ENCODE data around the gene KHDC4.
A peak's percentile ranks its signal among the peaks of the same experiment; 100 is the strongest.
"Not testable (repeated sequence)": the region's sequence is repeated elsewhere in the genome, so short reads cannot be mapped to it uniquely, and the experiment has no call there.

Gene KHDC4

DNA sequence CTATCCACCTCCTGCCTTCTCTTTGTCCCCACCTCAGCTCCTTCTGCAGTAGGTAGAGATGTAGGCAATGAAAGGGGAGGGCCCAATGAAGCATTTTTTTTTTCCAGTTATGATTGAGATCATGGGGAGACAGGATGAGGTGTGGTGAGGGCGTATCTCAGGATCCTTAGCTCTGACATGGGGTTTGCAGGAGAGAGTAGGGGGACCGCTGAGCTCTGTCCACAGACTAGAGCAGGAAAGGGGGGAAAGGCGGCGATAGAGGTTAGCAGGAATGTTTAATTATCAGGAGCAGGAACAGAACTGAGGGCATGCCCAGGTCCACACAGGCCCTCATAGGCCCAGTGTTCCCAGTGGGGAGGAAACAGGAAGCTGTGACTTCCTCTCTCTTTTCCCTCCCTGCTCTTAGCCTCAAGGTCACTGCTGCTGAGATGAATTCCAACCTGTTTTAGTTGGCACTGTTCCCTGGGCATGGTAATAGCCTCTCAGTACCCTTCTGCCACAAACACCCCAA is 6.3 kb upstream of the KHDC4 start:
- no peak for DNase-seq

DNA sequence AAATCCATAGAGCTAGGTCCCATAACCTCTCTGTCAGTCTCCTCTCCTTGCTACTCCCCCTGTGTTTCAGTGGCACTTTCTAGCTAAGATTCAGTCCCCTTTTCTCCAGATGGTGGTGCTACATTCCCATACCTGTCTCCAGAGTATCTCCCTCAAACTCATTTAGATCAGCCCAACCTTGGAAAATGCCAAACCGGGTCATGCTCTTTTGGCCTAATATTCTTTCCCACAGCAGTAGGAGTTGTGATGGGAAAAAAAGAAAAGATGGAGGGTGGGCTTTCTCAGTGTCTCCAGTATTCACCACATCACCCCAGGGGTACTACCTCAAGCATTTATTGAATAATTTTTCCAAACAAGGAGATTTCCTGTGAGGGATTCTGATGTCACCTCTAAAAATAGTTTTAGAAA is 4.0 kb upstream of the KHDC4 start:
- peak; percentile 58 for DNase-seq

DNA sequence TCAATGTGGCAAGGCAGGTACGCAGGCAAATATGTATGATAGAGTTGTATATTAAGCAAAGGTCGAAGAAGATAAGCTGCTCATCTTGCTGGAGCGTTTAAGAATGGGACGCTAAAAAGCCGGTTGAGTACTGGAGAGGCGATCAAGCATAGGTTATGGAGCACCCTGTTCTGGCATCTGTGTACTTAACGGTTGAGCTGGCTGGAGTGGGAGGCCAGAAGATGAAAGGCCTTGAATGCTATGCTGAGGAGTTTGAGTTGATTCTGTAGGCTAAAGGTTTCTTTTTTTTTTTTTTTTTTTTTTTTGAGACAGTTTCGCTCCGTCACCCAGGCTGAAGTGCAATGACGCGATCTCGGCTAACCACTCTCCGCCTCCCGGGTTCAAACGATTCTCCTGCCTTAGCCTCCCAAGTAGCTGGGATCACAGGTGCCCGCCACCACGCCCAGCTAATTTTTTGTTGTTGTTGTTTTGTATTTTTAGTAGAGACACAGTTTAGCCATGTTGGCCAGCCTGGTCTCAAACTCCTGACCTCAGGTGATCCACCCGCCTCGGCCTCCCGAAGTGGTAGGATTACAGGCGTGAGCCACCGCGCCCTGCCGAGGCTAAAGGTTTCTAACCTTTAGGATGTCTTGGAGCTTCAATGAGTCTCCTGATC is 850 bp upstream of the KHDC4 start:
- peak; percentile 65 for DNase-seq

DNA sequence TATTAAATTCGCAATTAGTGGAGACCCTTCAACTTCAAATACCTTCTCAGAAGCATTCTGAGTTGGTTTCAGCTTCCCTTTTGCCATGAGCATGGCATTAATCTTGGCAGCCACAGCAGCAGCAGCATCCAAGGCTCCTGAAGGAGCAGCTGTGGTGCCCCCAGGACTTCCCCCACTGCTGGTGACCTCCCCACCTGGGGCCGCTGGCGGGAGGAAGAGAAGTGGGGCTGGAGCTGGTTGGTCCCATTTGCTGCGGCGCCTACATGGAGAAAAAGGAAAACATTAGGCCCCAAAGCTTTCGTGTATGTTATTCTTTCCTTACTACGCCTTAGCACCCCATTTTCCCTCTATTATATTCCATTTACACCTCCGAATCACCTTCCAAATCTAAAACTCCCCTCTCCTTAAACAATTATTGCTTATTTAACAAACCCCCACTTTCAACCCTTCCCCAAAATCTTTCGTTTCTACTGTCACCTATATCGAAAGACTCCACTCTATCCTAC is 569 bp downstream of the KHDC4 start:
- DNase-seq = no peak

DNA sequence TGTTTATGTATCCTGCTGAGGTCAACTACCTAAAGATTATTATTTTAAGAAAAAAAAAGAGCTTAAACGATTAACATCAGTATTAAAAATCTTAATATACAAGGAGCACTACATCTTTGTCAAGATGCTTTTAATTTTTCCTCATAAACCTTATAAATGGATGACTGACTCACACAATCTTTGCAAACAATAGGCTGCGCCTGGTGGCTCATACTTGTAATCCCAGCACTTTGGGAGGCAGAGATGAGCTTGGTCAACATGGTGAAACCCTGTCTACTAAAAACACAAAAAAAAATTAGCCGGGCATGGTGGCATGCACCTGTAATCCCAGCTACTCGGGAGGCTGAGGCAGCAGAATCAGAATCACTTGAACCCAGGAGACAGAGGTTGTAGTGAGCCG is 1.7 kb downstream of the KHDC4 start:
- no peak for DNase-seq

DNA sequence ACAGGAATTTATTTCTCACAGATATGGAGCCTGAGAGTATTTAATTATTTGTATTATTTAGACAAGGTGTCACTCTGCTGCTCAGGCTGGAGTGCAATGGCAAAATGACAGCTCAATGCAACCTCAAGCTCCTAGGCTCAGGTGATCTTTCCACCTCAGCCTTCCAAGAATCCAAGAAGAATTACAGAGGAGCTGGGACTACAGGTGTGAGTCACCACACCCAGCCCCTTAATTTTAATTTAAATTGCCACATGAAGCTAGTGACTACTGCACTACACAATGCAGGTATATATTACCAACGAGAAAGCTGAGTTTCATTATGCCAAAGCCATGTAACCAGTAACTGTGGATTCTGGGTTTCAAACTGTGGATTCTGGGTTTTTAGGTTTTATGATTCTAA is 2.1 kb downstream of the KHDC4 start:
- DNase-seq = no peak

DNA sequence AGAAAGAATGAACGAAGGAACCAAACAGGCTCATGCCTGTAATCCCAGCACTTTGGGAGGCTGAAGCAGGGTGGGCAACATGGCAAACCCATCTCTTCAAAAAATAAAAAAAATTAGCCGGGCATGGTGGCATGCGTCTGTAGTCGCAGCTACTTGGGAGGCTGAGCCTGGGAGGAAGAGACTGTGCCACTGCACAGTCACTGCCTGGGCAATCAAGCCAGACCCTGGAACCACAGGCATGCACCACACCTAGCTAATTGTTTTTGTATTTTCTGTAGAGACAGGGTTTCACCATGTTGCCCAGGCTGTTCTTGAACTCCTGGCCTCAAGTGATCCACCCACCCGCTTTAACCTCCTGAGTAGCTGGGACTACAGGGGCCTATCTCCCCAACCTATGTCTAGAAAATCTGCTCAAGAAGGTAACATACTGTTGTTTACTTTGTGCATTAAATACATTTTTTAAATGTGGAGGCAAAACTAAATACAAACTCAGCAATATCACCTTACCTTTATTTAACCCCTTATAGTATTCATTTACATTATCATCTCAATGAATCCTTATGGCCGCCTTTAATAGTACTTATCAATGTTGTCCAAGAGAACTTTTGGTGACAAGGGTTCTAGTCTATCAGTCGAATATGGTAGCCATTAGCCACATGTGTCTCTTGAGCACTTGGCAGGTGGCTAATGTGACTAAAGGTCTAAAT is 2.7 kb downstream of the KHDC4 start:
- no peak for DNase-seq

DNA sequence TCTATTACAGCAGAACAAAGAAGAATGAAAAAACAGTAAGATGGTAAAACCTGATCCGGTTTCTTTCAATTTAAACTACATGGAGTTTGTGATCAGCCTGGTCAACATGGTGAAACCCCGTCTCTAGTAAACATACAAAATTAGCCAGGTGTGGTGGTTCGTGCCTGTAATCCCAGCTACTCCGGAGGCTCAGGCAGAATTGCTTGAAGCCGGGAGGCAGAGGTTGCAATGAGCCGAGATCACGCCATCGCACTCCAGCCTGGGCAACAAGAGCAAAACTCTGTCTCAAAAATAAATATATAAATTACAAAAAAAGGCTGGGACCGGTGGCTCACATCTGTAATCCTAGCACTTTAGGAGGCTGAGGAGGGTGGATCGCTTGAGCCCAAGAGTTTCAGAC is 3.5 kb downstream of the KHDC4 start:
- DNase-seq = not testable (repeated sequence)

DNA sequence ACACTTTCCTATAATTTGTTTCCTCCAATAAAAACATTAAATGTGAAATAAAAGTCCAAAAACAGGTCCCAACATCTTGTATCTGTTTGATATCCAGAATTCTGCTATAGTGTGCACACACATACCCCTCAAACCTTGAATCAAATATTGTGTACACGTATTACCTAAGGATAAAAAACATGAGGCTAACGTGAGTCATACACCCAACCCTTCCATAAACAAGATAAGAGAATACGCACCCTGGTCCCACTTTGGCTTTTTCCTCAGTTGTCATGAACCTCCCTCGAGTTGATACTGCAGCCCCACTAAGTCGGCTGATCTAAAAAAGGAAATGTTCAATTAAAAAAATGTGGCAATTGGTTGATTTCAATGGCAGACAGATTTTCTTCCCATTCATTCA is 5.2 kb downstream of the KHDC4 start:
- DNase-seq = no peak

DNA sequence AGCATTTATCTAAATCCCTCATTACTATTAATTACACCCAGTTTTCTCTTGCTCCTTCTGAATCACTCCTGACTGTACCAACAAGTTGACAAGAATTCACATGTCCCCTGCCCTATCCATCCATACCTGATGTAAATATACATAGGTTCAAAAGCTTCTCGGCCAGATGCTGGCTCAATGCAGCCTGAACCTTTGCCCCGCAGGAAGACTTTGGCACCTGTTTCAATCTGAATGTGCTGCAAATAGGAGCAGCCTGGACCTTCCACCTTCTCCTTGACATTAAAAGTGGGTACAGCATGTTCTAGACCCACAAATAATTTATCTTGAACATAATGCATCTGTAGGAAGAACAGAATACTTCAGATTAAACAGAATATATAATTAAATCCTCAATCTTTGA is 8.7 kb downstream of the KHDC4 start:
- DNase-seq = no peak

DNA sequence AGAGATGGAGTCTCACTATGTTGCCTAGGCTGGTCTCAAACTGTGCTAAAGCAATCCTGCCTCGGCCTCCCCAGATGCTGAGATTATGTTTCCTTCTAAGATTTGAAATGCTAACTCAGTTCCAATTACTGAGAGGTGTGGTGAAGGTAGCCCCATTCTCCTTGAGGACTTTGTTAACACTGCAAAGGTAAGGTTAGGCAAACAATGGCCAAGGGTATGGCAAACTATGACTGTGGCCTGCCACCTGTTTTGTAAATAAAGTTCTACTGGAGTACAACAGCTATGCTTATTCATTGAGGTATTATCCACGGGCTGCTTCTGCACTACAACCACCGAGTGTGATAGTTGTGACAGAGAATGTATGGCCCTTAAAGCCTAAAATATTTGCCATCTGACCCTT is 13.5 kb downstream of the KHDC4 start:
- DNase-seq = no peak

DNA sequence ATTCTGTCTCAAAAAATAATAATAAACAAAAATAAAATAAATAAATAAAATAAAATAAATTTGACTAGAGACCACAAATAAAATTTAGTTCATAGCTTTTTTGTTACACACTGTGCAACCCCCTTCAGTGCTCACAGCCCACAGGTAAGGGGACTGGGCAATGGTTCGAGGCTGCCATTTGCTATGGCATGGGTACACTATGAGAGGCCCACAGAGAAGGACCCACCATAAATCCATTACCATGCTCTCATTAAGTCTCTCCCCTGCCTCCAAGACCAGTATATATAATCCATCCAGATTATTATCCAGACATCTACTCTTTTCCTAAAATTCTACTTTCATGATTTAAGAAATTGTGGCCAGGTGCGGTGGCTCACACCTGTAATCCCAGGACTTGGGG is 14.4 kb downstream of the KHDC4 start:
- no peak for DNase-seq

DNA sequence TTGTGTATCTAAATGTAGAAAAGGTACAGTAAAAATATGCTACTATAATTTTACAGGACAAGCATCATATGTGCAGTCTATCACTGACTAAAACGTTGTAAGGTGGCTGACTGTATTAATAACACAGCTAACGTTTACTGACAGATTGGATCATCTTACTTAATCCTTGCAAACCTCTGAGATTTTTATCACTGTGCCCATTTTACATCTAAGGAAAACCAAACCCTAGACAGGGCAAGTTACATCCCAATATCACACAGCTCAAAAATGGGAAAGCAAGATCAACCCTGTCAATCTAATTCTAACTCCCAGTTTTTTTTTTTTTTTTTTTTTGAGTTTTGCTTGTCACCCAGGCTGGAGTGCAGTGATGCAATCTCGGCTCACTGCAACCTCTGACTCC is 15.6 kb downstream of the KHDC4 start:
- no peak for DNase-seq

DNA sequence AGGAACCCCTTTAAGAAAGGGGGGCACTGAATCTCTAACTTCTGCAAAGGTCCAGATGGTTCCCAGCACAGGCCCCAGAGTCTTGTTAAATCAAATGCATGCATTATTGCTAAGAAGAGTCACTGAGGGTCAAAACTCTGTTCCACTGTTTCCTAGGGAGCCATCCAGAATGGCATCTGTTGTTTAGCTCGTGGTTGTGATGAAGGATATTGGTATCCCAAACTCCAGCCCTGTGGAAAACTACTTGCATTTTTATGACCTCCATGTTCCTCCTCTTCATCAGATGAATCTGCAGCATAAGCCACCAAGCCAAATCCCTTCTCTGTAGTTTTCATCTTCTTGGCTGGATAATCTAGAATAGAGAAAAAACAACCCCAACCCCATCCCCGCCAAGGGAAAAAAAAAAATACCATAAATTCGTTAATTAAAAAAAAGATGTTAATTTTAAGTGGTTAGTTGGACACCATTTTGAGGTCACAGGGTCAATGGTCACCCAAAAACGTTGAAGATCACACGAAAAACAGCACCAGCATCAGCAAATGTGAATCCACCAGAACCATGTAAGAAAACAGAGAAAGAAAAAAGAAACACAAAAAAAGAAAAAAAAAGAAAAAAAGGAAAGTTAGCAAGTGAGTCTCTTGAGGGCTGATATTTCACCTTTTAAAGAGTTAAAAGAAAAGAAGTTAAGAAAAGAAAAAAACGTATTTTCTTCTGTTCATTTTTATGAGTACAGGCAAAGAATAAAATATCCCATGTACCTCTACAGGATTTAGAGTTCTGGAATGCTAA is 20.1 kb downstream of the KHDC4 start:
- DNase-seq = no peak

DNA sequence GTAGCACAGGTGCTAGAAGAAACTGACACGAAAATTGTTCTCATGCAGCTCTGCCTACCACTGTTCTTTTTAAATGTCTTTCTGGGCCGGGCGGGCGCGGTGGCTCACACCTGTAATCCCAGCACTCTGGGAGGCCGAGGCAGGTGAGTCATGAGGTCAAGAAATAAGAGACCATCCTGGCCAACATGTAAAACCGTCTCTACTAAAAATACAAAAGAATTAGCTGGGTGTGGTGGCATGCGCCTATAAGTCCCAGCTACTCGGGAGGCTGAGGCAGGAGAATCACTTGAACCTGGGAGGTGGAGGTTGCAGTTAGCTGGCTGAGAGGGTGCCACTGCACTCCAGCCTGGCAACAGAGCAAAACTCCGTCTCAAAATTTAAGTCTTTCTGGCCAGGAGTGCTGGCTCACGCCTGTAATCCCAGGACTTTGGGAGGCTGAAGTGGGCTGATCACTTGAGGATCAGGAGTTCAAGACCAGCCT is 22.1 kb downstream of the KHDC4 start:
- no peak for DNase-seq

DNA sequence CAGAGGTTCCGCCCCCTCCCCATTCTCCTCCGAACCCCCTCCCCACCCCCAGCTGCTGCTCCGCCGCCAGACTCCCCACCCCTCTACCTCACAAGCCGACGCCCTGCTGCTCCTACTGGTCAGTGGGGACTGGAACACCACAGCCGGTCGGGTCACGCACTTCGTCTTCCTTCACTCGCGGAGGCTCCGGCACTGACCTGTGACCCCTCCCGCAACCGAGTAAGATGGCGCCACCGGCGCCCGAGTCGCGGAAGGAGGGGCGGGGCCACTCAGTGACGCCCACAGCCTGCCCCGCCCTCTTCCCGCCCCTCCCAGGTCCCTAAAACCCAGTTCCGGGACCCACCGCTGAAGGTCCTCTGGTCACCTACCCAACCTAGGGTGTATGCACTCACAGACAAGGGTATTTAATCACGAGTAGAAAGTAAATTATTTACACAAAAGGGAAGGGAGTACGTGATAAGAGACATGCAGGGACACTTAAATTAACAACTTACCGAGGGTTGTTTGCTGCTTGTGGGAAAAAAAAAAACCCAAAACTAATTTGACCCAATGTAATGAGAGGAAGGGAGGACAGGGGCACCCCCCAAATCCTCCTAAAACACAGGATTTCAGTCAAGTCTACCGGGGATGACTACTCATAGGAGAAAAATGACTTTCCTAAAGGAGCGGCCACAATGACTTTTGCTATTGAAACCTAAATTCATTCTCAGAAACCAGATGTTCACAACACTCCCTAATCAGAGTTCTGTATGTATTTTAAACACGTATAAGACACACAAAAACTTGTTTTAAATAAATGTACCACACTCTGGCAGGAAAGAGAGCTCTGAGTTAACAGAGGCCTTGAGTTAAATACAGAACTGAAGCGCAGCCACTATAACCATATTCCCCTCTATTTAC is 22.8 kb downstream of the KHDC4 start, which contains the start of gene RIT1:
TSS of gene RIT1 (minus strand) at position 194 of the 900 bp plus-strand sequence. CDS start 588 bp downstream, outside the sequence.
- peak; percentile 74 for DNase-seq

DNA sequence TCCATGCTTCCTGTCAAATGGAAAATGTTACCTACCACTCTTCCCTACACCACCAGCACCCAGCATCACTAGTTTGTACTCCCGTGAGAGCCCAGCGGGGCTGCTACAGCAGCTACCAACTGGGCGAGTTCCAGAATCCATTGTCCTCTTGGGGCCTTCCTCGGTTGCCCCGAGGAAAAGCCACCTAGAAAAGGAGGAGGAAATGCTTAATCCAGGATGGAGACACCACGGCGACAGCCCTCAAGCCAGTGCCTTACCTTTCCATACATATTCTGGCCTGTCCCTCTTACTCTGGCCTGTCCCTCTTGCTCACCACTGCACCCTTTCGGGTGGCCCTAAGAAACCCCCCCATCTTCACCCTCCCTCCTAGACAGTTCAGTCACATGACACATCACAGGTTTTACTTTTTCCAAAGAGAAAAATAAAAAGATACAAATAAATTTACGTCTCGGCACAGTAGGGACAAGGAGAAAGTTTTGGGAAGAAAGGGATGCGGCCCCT is 23.5 kb downstream of the KHDC4 start:
- no peak for DNase-seq

DNA sequence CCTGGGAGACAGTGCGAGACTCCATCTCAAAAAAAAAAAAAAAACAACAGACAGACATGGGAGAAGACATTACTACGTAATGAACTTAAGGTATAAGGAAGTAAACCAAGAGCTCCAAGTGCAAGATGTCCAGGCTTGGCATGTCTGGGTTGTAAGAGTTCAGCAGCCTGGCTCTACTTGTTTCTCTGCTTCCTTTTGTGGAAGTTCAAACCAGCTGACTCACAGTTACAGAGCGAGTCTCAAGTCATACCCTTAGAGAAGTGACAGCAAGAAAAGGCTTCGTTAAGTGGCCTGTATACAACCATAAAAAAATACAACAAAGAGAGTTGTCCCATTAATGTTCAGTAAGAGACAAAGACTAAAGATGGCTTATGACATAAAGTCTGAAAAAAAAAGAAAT is 24.3 kb downstream of the KHDC4 start:
- DNase-seq = no peak

DNA sequence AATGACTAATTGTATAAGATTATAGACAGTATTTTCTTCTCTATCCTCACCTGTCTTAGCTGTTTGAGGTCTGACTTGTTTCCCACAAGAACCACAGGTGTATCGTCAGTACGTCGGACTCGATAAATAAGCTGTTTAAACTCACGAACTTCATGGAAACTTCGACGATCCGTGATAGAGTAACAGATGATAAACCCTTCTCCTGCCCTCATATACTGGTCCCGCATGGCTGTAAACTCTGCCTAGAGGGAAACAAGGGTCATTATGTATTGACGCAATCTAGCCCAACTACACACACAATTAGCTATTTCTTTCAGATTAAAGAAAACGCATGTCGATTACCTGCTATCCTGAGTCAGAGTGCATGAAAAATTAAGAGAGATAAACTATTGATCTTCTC is 30.0 kb downstream of the KHDC4 start:
- no peak for DNase-seq

DNA sequence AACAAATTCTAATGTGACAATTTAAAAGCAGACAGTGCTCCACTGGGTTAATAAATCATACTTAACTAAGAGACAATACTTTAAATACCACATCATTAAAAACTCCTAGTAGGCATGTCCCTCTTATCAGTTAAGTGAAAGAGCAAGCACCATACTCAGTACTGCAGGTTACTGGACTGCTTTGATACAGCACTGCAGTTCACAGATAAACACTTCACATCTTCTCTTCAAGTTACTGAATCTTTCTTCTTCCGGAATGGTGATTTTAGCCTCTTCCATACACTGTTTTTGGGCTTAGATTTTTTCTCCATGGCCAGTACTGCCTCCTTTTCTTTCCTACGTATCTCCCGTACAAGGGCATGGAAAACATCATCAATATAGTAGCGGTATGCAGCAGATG is 34.1 kb downstream of the KHDC4 start:
- no peak for DNase-seq

DNA sequence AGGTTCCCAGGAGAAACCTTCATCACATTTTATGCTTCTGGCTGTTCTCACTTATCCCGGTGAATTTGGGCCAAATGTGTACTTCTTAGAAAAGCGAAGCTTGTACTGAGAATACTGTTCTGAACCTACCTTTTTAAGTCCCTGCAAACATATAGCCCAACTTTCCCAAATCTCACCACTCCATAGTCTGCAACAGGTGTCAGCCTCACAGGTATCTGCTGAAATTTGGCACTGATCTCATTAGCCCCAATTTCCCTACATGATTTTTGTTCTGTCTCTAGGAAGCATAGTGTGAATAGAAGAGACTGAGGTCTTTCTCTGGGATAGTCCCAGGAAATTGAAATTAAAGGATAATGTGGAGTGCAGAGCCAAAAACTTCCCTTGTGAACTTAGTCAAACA is 34.5 kb downstream of the KHDC4 start:
- no peak for DNase-seq

DNA sequence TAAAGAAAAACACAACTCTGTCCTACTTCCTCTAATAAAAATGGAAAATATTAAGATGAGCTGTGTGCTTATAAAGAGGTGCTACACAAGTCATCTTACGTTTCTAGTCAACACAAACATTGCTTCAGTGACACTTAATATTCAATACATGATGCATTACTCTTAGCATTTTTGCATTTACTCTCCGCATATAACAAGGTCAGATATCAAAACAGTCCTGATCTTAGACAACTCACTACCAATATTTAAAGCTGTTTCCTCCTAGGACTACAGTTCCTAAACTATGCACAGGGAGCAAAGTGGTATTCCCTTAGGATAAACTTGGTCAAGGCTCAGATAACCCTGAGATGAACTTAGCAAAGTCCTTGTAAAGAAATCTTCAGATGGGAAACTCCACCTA is 35.3 kb downstream of the KHDC4 start:
- DNase-seq = no peak

Data from NCI-H2171 (cell line).